BLaER1 (cell line): Measurements from ENCODE around the gene SGSM2.

Experiments
- H3K27ac ChIP-seq: shearing (Covaris generic); formaldehyde crosslinking; 2 replicates; pipeline ENCODE4 v1.8.1; 2022
- H3K27me3 ChIP-seq: shearing (Covaris generic); formaldehyde crosslinking; 2 replicates; pipeline ENCODE4 v1.8.1; 2022
- H3K36me3 ChIP-seq: shearing (Covaris generic); formaldehyde crosslinking; 2 replicates; pipeline ENCODE4 v1.8.1; 2022
- H3K4me1 ChIP-seq: shearing (Covaris generic); formaldehyde crosslinking; 2 replicates; pipeline ENCODE4 v1.8.1; 2022
- H3K4me2 ChIP-seq: shearing (Covaris generic); formaldehyde crosslinking; 2 replicates; pipeline ENCODE4 v1.8.1; 2022
- H3K4me3 ChIP-seq: shearing (Covaris generic); formaldehyde crosslinking; 2 replicates; pipeline ENCODE4 v1.8.1; 2022
- H3K9ac ChIP-seq: shearing (Covaris generic); formaldehyde crosslinking; 2 replicates; pipeline ENCODE4 v1.8.1; 2022
- H3K9me3 ChIP-seq: shearing (Covaris generic); formaldehyde crosslinking; 2 replicates; pipeline ENCODE4 v1.8.1; 2022
- H4K20me1 ChIP-seq: shearing (Covaris generic); formaldehyde crosslinking; 2 replicates; pipeline ENCODE4 v1.8.1; 2022
- Cebpa-rat ChIP-seq: shearing (Covaris generic); IDR thresholded peaks from 2 replicates; pipeline ENCODE4 v1.8.1; 2022

The SGSM2 gene

GRCh38 chr17:2400877-2401425 lies 63.6 kb downstream of the SGSM2 start, which contains the start of gene MNT:
Gene MNT (minus strand): TSS chr17:2401060. CDS start chr17:2400712, 348 bp downstream.
- TF ChIP-seq Cebpa-rat = no peak
- Histone ChIP-seq H3K4me1 (peaks cover 68% of the 10 kb centered on the region), H4K20me1 (peaks cover 40% of the 10 kb centered on the region), H3K36me3 (no peaks in the 10 kb centered on the region), H3K9me3 (no peaks in the 10 kb centered on the region), H3K4me3 (peak within 1 kb of the TSS; percentile 84), H3K4me2 (peak within 1 kb of the TSS; percentile 96), H3K27me3 (no peaks in the 10 kb centered on the region), H3K27ac (peak within 1 kb of the TSS; percentile 97), H3K9ac (peak within 1 kb of the TSS; percentile 96)

- peaks cover 68% of the 10 kb centered on the region for H3K4me1 ChIP-seq
- H3K9ac ChIP-seq = peak overlapping the region; percentile 96
- peaks cover 33% of the 10 kb centered on the region for H4K20me1 ChIP-seq
- peak overlapping the region; percentile 97 for H3K27ac ChIP-seq
- no peaks in the 10 kb centered on the region for H3K9me3 ChIP-seq
- TF ChIP-seq Cebpa-rat = peak; percentile 97
- peak overlapping the region; percentile 92 for H3K4me2 ChIP-seq
- H3K36me3 ChIP-seq = 0 out of 2 replicates have a peak, but pooled peaks cover 3% of the 10 kb centered on the region
- no peaks in the 10 kb centered on the region for H3K27me3 ChIP-seq
- peak overlapping the region; percentile 84 for H3K4me3 ChIP-seq
These were observed 64.3 kb downstream of the SGSM2 start for GRCh38 chr17:2401426-2402221.

- no peaks in the 10 kb centered on the region for H3K27me3 ChIP-seq
- H3K9ac ChIP-seq = peak overlapping the region; percentile 76
- peak overlapping the region; percentile 84 for H3K4me3 ChIP-seq
- peak overlapping the region; percentile 97 for H3K27ac ChIP-seq
- H3K9me3 ChIP-seq = no peaks in the 10 kb centered on the region
- H3K36me3 ChIP-seq = peaks cover 10% of the 10 kb centered on the region; the same call in 1 of the 2 replicates
- peaks cover 70% of the 10 kb centered on the region for H3K4me1 ChIP-seq
- H3K4me2 ChIP-seq = peak overlapping the region; percentile 92
- no peak for TF ChIP-seq Cebpa-rat
- H4K20me1 ChIP-seq = peaks cover 24% of the 10 kb centered on the region
These were observed 65.2 kb downstream of the SGSM2 start for GRCh38 chr17:2402544-2402943.

- peak overlapping the region; percentile 92 for H3K4me2 ChIP-seq
- H3K27me3 ChIP-seq = no peaks in the 10 kb centered on the region
These were observed 65.7 kb downstream of the SGSM2 start for GRCh38 chr17:2403044-2403443.

GRCh38 chr17:2405247-2405926 lies 68.1 kb downstream of the SGSM2 start:
- peaks cover 14% of the 10 kb centered on the region; the same call in 1 of the 2 replicates for H3K36me3 ChIP-seq
- no peak for TF ChIP-seq Cebpa-rat
- H3K4me1 ChIP-seq = peaks cover 55% of the 10 kb centered on the region
- no peaks in the 10 kb centered on the region for H3K9me3 ChIP-seq
- H4K20me1 ChIP-seq = peaks cover 2% of the 10 kb centered on the region; the same call in 1 of the 2 replicates
- no peaks in the 10 kb centered on the region for H3K27me3 ChIP-seq
- H3K27ac ChIP-seq = peak overlapping the region; percentile 16
- H3K4me3 ChIP-seq = peak overlapping the region; percentile 1; the same call in 1 of the 2 replicates
- peak overlapping the region; percentile 16; the same call in 1 of the 2 replicates for H3K9ac ChIP-seq
- H3K4me2 ChIP-seq = peak overlapping the region; percentile 92

More at GRCh38 chr17:2403044-2403443, 65.7 kb downstream of the SGSM2 start:
- H3K9ac ChIP-seq = peak overlapping the region; percentile 76; the same call in 1 of the 2 replicates
- H3K4me1 ChIP-seq = peaks cover 66% of the 10 kb centered on the region
- no peak for TF ChIP-seq Cebpa-rat
- H4K20me1 ChIP-seq = peaks cover 19% of the 10 kb centered on the region
- no peak overlapping the region for H3K4me3 ChIP-seq
- no peak overlapping the region for H3K27ac ChIP-seq
- H3K9me3 ChIP-seq = no peaks in the 10 kb centered on the region
- H3K36me3 ChIP-seq = peaks cover 11% of the 10 kb centered on the region; the same call in 1 of the 2 replicates

GRCh38 chr17:2406271-2406902 lies 69.1 kb downstream of the SGSM2 start:
- H3K9me3 ChIP-seq = no peaks in the 10 kb centered on the region
- peaks cover 23% of the 10 kb centered on the region for H3K36me3 ChIP-seq
- peak overlapping the region; percentile 16 for H3K27ac ChIP-seq
- H4K20me1 ChIP-seq = no peaks in the 10 kb centered on the region
- H3K4me3 ChIP-seq = no peak overlapping the region
- peak overlapping the region; percentile 16; the same call in 1 of the 2 replicates for H3K9ac ChIP-seq
- peak overlapping the region; percentile 92 for H3K4me2 ChIP-seq
- no peak for TF ChIP-seq Cebpa-rat
- peaks cover 55% of the 10 kb centered on the region for H3K4me1 ChIP-seq
- H3K27me3 ChIP-seq = no peaks in the 10 kb centered on the region

- Histone ChIP-seq H3K27ac (peak overlapping the region; percentile 22), H3K9ac (0 out of 2 replicates have a peak overlapping the region, but pooled peaks have one; percentile 15), H3K4me1 (peaks cover 55% of the 10 kb centered on the region), H3K9me3 (no peaks in the 10 kb centered on the region), H4K20me1 (no peaks in the 10 kb centered on the region), H3K4me3 (no peak overlapping the region), H3K27me3 (no peaks in the 10 kb centered on the region), H3K4me2 (peak overlapping the region; percentile 92), H3K36me3 (peaks cover 23% of the 10 kb centered on the region)
- TF ChIP-seq Cebpa-rat = no peak
These were observed 69.8 kb downstream of the SGSM2 start for GRCh38 chr17:2406903-2407790.

- no peak overlapping the region for H3K4me2 ChIP-seq
- TF ChIP-seq Cebpa-rat = no peak
- H3K36me3 ChIP-seq = peaks cover 46% of the 10 kb centered on the region
- no peaks in the 10 kb centered on the region for H3K27me3 ChIP-seq
- H3K9me3 ChIP-seq = no peaks in the 10 kb centered on the region
- H3K4me3 ChIP-seq = no peak overlapping the region
- H4K20me1 ChIP-seq = no peaks in the 10 kb centered on the region
- no peak overlapping the region for H3K27ac ChIP-seq
- H3K9ac ChIP-seq = no peak overlapping the region
- peaks cover 25% of the 10 kb centered on the region for H3K4me1 ChIP-seq
These were observed 73.7 kb downstream of the SGSM2 start for GRCh38 chr17:2410951-2411350.
